HTR-8/SVneo (cell line): ENCODE measurements around the gene RHNO1.
"Not testable (repeated sequence)": the region's sequence is repeated elsewhere in the genome, so short reads cannot be mapped to it uniquely, and the experiment has no call there.

Experiments used
- DNase-seq: peaks from one replicate; pipeline ENCODE4 v3.0.0; 2011; ENCODE audit warnings: low spot score, mixed read lengths; ENCODE audit not compliant: insufficient read length
- FAIRE-seq: peaks from 2 replicates; lab custom pipeline; 2011; peaks lifted over from hg19 to GRCh38; lab: Jason Lieb, UNC

Gene RHNO1

GRCh38 chr12:2857576-2857975, 19.4 kb upstream of the RHNO1 start:
- no peak for DNase-seq
- no peak for FAIRE-seq

GRCh38 chr12:2858334-2858733, 18.7 kb upstream of the RHNO1 start:
- DNase-seq (no peak), FAIRE-seq (peak; percentile 62)

DNA sequence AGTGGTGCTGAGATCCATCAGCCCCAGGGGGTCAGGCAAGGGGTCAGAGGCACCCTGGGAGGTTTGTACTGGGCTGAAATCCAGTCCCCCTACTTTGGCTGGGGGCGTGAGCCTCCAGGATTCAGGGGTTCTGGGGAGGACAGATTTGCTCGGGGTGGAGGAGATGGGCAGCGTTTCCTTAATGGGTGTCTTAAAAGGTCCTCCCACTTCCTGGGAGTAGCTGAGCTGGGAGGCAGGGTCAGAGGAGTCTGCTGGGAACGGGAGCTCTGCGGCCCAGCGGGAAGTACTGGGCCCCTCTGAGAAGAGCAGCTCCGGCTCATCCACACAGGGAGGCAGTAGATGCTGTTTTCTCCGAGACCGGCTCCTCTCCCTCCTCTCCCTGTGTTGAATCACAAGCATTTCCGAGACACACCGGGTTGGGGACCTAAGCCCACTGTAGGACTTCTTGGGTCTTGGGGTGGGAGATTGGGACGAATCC, 18.0 kb upstream of the RHNO1 start:
- FAIRE-seq, result no peak

GRCh38 chr12:2860170-2860569, 16.9 kb upstream of the RHNO1 start:
- DNase-seq, result no peak
- FAIRE-seq, result no peak

More for the DNA sequence above, 18.0 kb upstream of the RHNO1 start:
- DNase-seq, result no peak

- DNase-seq (no peak), FAIRE-seq (no peak)
Observed at GRCh38 chr12:2862876-2863275, 14.1 kb upstream of the RHNO1 start.

DNA sequence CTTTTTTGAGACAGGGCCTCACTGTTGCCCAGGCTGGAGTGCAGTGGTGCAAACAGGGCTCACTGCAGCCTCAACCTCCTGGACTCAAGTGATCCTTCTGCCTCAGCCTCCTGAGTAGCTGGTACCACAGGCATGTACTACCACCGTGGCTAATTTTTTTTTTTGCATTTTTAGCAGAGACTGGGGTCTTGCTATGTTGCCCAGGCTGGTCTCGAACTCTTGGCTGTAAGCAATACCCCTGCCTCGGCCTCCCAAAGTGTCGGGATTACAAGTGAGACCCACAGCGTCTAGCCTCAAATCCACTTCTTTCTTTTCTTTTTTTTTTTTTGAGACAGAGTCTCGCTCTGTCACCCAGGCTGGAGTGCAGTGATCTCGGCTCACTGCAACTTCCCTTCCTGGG, 13.6 kb upstream of the RHNO1 start:
- FAIRE-seq, DNase-seq: not testable (repeated sequence)

DNA sequence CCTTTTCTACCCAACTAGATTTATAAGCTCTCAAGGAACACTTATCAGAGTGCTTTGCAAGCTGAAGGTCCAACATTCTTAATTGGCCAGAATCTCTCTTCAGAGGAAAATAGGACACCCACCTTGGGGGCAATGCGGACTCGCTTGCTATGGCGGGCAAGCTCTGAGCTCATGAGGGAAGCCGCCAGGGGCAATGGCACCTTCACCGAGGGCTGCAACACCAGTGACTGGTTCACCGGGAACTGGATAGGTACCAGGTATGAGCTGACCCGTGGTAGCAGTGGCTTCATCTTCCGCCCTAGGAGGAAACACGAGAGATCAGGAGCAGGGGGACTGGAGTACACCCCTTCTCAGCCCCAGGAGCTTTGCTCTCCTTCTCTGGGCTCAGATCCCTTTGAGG, 12.8 kb upstream of the RHNO1 start:
- DNase-seq (no peak), FAIRE-seq (no peak)

DNA sequence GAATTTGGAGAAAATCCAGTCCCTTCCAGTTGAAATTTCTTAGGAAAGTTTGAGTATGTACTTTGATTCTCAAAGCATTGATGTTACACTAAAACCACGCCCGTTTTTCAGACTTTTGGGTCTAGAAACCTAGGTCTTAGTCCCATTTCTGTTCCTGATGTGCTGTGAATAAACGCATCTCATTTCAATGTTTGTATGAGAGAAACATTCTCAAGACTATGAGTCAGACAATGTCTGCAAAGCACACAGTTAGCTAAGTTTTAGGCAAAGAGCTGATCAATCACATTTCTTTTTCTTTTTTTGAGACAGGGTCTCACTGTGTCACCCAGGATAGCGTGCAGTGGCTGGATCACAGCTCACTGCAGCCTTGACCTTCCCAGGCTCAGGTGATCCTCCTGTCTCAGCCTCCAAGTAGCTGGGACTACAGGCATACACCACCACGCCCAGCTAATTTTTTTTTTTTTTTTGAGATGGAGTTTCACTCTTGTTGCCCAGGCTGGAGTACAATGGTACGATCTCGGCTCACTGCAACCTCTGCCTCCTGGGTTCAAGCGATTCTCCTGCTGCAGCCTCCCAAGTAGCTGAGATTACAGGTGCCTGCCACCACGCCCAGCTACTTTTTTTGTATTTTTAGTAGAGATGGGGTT, 7.9 kb upstream of the RHNO1 start:
- not testable (repeated sequence) for FAIRE-seq, DNase-seq

GRCh38 chr12:2876431-2877046, 484 bp upstream of the RHNO1 start:
- FAIRE-seq, result no peak
- DNase-seq, result no peak

DNA sequence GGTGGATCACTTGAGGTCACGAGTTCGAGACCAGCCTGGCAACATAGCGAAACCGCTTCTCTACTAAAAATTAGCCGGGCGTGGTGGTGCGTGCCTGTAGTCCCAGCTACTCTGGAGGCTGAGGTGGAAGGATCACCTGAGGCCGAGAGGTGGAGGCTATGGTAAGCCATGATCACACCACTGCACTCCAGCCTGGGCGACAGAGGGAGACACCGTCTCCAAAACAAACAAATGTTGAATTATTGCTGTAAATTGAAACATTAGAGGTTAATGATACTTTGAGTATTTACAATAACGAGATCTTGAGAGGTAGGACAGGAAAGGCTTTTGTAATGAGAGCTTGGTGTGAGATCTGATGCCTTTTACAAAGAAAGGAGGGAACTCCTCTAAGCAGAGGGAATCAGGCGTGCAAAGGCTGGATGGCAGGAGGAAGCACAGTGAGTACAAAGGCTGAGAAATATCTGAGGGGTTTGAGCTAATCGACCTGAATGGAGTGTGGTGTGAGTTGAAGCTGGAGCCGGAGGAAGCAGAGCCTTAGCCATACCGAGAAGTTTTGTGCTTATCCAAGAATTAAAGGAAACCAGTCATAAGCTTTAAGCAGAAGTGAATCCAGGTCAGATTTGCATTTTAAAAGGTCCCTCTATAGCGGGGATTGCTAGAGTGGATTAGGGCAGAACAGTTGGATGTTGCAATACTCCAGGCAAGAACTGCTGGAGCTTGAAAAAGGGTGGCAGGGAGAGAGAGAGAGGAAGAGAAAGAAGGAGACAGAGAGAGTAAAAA, 1.1 kb downstream of the RHNO1 start:
- FAIRE-seq (peak; percentile 31), DNase-seq (no peak)

DNA sequence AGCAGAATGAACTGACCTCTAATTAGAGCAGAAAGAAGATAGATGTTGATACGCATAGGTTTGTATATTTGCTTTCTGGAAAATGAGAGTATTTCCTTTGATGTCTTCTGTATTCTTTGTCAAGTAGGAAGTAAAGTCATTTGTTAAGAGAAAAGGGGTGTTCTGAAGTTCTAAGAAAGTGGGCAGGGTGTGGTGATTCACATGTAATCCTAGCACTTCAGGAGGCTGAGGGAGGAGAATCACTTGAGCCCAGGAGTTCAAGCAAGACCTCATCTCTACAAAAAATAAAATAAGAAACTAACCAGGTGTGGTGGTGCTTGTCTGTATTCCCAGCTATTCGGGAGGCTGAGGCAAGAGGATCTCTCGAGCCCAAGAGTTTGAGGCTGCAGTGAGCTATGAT, 2.8 kb downstream of the RHNO1 start:
- FAIRE-seq (no peak), DNase-seq (no peak)

- DNase-seq (no peak), FAIRE-seq (no peak)
Observed at GRCh38 chr12:2884810-2885209, 7.8 kb downstream of the RHNO1 start.

- DNase-seq (no peak), FAIRE-seq (no peak)
Observed at GRCh38 chr12:2886768-2887450, 9.9 kb downstream of the RHNO1 start.

DNA sequence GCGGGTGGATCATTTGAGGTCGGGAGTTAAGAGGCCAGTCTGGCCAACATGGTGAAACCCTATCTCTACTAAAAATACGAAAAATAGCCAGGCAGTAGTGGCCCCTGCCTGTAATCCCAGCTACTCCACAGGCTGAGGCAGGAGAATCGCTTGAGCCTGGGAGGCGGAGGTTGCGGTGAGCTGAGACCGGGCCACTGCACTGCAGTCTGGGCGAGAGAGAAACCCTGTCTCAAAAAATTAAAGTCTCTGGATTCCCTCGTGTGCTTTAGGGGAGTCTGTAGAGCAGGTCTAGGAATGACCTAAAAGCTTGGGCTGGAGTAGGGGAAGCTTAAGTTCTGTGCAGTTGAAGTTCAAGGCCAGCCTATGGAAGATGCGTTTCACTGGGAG, 13.0 kb downstream of the RHNO1 start:
- DNase-seq (no peak), FAIRE-seq (no peak)

DNA sequence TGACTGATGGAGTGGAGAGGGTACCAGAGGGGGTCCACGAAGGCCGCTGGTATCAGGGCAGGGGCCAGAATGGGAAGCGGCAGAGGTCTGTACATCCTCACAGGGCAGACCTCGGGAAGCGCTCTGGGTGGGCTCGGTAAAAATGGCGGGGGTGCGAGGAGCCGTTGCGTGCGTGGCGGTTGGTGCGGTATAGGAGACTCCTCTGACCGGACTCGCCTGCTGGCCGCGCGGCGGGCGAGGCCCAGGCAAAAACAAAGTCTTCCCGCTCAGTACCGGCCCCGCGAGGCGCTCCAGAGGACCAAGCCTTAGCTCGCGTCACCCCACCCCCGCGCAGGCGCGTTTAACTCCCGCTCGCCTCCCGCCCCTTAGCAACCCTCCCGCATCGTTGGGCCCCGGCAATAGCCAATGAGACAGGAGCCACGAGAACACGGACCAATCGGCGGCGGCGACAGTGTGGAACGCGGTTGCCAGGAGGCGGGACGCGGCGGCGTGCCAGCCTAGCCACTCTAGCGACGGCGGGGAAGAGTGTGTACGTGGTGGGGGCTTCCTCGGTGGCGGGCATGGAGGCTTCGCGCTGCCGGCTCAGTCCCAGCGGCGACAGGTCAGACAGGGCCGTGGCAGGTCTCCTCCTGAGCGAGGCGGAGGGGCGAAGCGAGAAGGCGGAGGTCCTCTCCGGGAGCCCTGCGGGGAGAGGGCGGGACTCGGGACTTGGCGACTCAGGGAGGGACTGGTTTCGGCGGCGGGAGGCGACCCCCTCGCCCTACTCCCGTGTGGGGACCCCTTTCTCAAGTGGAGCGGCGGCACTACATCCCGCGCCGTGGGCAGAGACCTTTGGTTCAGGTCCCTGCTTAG, 13.6 kb downstream of the RHNO1 start, which contains the start of gene TULP3:
Gene TULP3, plus strand, starts transcription at position 504 of the 852 bp plus-strand sequence. Its CDS starts 57 bp downstream, at position 561.
- peak; percentile 99 for DNase-seq
- peak; percentile 99 for FAIRE-seq

DNA sequence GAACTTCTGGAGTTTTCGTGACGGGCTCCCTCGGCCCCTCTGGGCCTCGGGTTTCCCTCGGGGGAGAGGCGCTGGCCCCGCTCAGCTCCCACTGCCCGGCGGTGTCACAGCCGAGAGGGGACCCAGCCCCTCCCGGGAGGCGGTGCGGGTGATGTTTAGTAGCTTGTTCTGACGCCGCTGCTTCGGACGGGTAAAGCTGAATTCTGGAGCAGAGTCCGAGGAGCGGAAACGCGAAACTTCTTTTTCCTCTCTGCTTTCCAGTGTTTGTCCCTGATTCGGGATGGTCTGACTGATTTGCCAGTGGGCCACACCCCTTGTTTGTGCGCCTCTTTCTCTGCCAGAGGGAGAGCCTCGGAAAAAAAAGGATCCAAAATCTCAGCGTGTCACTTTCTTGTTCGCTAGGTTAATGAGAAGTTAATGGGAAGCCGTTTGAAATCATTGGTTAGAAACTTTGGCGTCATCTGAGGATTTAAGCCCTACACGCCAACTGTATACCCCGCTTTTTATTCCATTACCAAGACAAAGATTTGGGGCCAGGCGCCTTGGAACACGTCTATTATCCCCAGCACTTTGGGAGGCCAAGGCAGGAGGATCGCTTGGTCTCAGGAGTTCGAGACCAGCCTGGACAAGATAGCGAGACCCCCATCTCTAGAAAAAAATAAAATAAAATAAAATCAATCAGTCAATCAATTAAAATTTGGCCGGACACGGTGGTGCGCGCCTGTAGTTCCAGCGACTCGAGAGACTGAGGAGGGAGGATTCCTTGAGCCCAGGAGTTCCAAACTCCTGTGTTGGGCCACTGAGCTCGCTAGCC, 14.4 kb downstream of the RHNO1 start:
- no peak for FAIRE-seq

GRCh38 chr12:2892246-2892645, 15.2 kb downstream of the RHNO1 start:
- DNase-seq (no peak), FAIRE-seq (no peak)

More for the DNA sequence above, 14.4 kb downstream of the RHNO1 start:
- peak; percentile 68 for DNase-seq

GRCh38 chr12:2893007-2893406, 16.0 kb downstream of the RHNO1 start:
- FAIRE-seq, result peak; percentile 69
- DNase-seq, result peak; percentile 50

GRCh38 chr12:2895051-2895451, 18.0 kb downstream of the RHNO1 start:
- FAIRE-seq, result no peak

More at GRCh38 chr12:2895051-2895451, 18.0 kb downstream of the RHNO1 start:
- no peak for DNase-seq
